ENCODE measurements around the gene RHEBL1. TPM values are rescaled to one million over a fixed set of nuclear protein-coding genes. Genes with fewer than 3 reads are reported as not detected.

RHEBL1 gene
- total RNA-seq, 4 donors from 2014 or later: not detected

DNA sequence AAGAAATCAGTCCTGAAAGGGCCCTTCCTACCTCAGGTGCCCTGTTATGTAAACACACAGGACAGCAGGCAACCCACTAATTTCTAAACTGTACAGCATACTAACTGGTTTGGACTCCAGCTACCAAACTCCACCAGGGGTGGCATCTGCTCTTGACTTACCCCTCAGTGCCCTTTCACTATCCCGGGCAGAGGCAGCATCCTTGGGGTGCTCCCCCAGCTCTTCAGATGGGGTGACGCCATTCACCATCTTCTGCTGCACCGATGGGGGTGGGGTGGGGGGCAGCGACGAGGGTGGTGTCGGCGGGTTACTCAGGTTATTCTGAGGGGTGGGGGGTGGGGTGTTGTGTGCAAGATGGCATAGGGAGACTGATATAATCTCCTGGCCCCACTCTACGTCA lies 39.7 kb downstream of the RHEBL1 start:
- DNase-seq: no peak
- no peaks in the 10 kb centered on the region for H3K27me3 ChIP-seq
- WGBS, 2 donors (ENCODE audit: low coverage in 1 of 2): 86 to 100% methylated on average over 3 to 8 of the region's 8 CpGs
- no peaks in the 10 kb centered on the region for H3K4me1 ChIP-seq
- intact Hi-C loops (cut with DNase I; ENCODE audit: low total_unique reads): loop anchor here (2.0 kb wide), 1 partner anchor 19 kb away; no protein-coding TSS in a partner anchor
- H3K4me3 ChIP-seq: no peak overlapping the region
- TF ChIP-seq POLR2AphosphoS5 (IDR thresholded peaks at IDR 0.05) (no peak), POLR2A (IDR thresholded peaks at IDR 0.05) (no peak), EP300 (IDR thresholded peaks at IDR 0.05; ENCODE audit: low read depth) (no peak)
- TF ChIP-seq, protein P1, sequence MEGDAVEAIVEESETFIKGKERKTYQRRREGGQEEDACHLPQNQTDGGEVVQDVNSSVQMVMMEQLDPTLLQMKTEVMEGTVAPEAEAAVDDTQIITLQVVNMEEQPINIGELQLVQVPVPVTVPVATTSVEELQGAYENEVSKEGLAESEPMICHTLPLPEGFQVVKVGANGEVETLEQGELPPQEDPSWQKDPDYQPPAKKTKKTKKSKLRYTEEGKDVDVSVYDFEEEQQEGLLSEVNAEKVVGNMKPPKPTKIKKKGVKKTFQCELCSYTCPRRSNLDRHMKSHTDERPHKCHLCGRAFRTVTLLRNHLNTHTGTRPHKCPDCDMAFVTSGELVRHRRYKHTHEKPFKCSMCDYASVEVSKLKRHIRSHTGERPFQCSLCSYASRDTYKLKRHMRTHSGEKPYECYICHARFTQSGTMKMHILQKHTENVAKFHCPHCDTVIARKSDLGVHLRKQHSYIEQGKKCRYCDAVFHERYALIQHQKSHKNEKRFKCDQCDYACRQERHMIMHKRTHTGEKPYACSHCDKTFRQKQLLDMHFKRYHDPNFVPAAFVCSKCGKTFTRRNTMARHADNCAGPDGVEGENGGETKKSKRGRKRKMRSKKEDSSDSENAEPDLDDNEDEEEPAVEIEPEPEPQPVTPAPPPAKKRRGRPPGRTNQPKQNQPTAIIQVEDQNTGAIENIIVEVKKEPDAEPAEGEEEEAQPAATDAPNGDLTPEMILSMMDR (IDR thresholded peaks at IDR 0.05): no peak
- in situ Hi-C loops (cut with MboI; ENCODE audit: low pct_ligation_motif_present in 1 of 4, low pct_unique_long_range_greater_than_20kb in 1 of 4, low sequenced_read_pairs in 3 of 4): no loop called here
- peaks cover 0 to 58% (median 23%) of the 10 kb centered on the region in 4 donors for H3K36me3 ChIP-seq
- no peak overlapping the region for H3K27ac ChIP-seq
- H3K9me3 ChIP-seq: no peaks in the 10 kb centered on the region

DNA sequence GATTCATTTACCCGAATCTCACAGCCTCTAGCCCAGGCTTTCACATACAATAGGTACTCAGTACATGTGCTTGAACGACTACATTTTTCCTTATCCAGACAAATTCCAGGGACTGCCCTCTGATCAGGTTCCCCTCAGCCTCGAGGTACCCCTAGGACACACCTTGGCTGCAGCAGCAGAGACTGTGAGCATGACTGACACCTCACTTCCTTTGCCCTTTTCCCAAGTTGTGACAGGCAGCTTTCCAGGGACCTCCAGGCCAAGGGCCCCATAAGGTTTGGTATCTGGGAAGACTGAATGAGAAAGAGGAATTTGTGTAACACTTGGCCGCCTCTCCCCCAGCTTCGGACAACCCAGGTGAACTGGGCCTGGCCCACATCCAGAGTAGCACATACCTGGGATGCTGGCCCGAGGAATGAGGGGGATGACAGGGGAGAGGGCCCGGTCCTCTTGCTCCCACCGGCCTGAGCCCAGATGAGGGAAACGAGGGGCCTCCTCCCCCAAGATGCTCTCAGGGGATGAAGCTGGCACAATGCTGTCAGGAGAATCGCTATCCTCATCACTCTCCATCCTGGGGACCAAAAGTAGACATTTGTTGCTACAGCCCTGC lies 41.0 kb downstream of the RHEBL1 start:
- H3K9me3 ChIP-seq: no peaks in the 10 kb centered on the region
- H3K27me3 ChIP-seq: no peaks in the 10 kb centered on the region
- H3K27ac ChIP-seq: no peak overlapping the region
- TF ChIP-seq, protein P1 (IDR thresholded peaks at IDR 0.05): no peak
- no peak for TF ChIP-seq POLR2A (IDR thresholded peaks at IDR 0.05)
- TF ChIP-seq EP300 (IDR thresholded peaks at IDR 0.05; ENCODE audit: low read depth): no peak
- H3K36me3 ChIP-seq: peaks cover 0 to 60% (median 24%) of the 10 kb centered on the region in 4 donors
- intact Hi-C loops (cut with DNase I; ENCODE audit: low total_unique reads) (no loop called here), in situ Hi-C loops (cut with MboI; ENCODE audit: low pct_ligation_motif_present in 1 of 4, low pct_unique_long_range_greater_than_20kb in 1 of 4, low sequenced_read_pairs in 3 of 4) (no loop called here)
- H3K4me1 ChIP-seq: no peaks in the 10 kb centered on the region
- no peak for DNase-seq
- H3K4me3 ChIP-seq: no peak overlapping the region
- WGBS, 2 donors (ENCODE audit: low coverage in 1 of 2): 90% methylated on average over 10 of the region's 10 CpGs; no CpG with 5 or more reads in 1 of the 2 donors

DNA sequence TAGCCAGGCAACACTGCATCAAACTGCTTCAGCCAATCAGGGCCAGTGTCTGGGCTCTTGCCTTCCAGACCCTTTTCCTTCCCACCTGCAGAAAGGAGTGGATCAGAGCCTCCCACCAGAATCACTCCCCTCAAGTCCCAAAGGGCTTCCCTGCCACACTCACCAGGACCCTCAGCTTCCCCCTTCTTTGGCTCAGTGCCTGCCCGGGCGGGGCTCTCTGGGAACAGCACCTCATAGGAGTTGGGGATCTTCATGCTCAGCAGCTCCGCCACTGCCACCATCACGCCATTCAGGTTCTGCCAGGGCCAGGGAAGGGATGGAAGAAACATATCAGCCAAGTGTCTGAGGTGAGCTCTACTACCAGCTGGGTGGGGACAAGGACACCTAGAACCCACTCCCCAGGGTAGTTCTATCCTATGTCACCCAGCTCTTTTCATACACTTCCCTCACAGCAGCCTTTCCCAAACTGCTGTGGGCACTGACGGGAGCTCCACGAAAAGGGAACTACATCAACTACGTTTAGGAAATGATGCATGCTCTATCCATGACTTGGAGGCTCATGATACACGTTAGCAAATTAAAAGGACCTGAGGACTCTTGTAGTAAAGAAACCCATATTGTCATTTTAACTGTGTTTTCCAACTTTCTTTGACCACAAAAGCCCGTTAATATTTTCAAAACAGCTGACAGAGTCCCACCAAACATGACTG lies 41.8 kb downstream of the RHEBL1 start:
- TF ChIP-seq, protein P1 (IDR thresholded peaks at IDR 0.05): no peak
- TF ChIP-seq EP300 (IDR thresholded peaks at IDR 0.05; ENCODE audit: low read depth) (no peak), POLR2AphosphoS5 (IDR thresholded peaks at IDR 0.05) (no peak), POLR2A (IDR thresholded peaks at IDR 0.05) (no peak)
- H3K27me3 ChIP-seq: no peaks in the 10 kb centered on the region
- intact Hi-C loops (cut with DNase I; ENCODE audit: low total_unique reads): no loop called here
- H3K36me3 ChIP-seq: peaks cover 0 to 54% (median 20%) of the 10 kb centered on the region in 4 donors
- H3K27ac ChIP-seq: no peak overlapping the region
- DNase-seq: peak; percentile 6
- 87 to 91% methylated on average over 2 to 9 of the region's 9 CpGs for WGBS, 2 donors (ENCODE audit: low coverage in 1 of 2)
- H3K4me3 ChIP-seq: no peak overlapping the region
- no peaks in the 10 kb centered on the region for H3K9me3 ChIP-seq
- H3K4me1 ChIP-seq: no peaks in the 10 kb centered on the region
- in situ Hi-C loops (cut with MboI; ENCODE audit: low pct_ligation_motif_present in 1 of 4, low pct_unique_long_range_greater_than_20kb in 1 of 4, low sequenced_read_pairs in 3 of 4): no loop called here

DNA sequence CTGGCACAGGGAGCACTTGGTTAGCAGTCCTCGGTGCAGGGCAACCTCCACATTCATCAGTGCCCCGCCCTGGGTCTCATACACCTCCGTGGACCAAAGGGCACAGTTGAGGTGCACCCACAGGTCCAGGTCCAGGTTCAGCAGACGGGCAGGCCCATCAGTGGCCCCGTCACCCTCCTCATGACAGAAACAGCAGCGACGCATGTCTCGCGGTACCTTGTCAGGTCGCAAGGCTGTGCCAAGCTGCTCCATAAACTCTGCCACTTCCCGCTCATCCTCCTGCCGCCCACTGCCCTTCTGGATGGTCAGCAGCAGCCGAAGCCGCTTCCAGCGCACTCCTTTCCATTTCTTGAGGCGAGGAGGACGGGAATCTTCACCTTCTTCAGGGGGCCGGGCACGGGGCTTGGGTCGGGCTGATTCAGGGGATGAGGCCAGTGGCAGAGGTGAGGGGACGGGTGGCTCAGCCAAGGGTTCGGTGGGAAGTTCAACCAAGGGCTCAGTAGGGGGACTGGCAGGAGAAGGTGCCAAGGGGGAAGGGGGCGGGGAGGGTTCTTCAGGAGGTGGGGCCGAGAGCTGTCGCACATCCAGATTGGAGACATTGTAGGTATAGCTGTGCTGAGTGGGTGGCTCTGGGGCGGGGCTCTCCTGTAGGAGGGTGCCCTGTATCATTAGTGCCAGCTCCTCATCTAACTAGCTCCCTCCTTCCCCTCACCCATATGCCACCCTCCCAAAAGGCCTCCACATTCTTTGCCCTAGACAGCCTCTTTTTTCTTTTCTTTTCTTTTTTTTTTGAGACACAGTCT lies 42.9 kb downstream of the RHEBL1 start:
- no peaks in the 10 kb centered on the region for H3K27me3 ChIP-seq
- H3K27ac ChIP-seq: no peak overlapping the region
- in situ Hi-C loops (cut with MboI; ENCODE audit: low pct_ligation_motif_present in 1 of 4, low pct_unique_long_range_greater_than_20kb in 1 of 4, low sequenced_read_pairs in 3 of 4): no loop called here
- H3K4me1 ChIP-seq: no peaks in the 10 kb centered on the region
- 90 to 96% methylated on average over 4 to 22 of the region's 26 CpGs for WGBS, 2 donors (ENCODE audit: low coverage in 1 of 2)
- H3K9me3 ChIP-seq: no peaks in the 10 kb centered on the region
- peak; percentile 5 for DNase-seq
- intact Hi-C loops (cut with DNase I; ENCODE audit: low total_unique reads): no loop called here
- TF ChIP-seq POLR2A (IDR thresholded peaks at IDR 0.05) (no peak), POLR2AphosphoS5 (IDR thresholded peaks at IDR 0.05) (no peak), EP300 (IDR thresholded peaks at IDR 0.05; ENCODE audit: low read depth) (no peak)
- TF ChIP-seq, protein P1 (IDR thresholded peaks at IDR 0.05): no peak
- H3K36me3 ChIP-seq: peaks cover 0 to 48% (median 16%) of the 10 kb centered on the region in 4 donors
- no peak overlapping the region for H3K4me3 ChIP-seq

All from transverse colon (tissue), 4 donors.